GM12891 (cell line): ENCODE measurements around the gene CCNJ.

Experiments
- DNase-seq: peaks from one replicate; pipeline ENCODE4 v3.0.0; 2011; ENCODE audit warnings: low spot score; ENCODE audit not compliant: insufficient read length
- FAIRE-seq: peaks from 2 replicates; lab custom pipeline; 2011; peaks lifted over from hg19 to GRCh38; lab: Jason Lieb, UNC
- PAX5 ChIP-seq: IDR thresholded peaks from 2 replicates; pipeline ENCODE4 v1.6.1; 2011; ENCODE audit warnings: low read length, moderate library complexity, mild to moderate bottlenecking; ENCODE audit not compliant: insufficient read depth, severe bottlenecking
- POLR2A ChIP-seq: IDR thresholded peaks from 2 replicates; pipeline ENCODE4 v1.6.1; 2011; ENCODE audit warnings: low read depth, low read length, control low read depth
- POLR2AphosphoS5 ChIP-seq: IDR thresholded peaks from 2 replicates; pipeline ENCODE4 v1.6.1; 2011; ENCODE audit warnings: low read depth, low read length, control low read depth
- POU2F2 ChIP-seq: IDR thresholded peaks from 2 replicates; pipeline ENCODE4 v1.6.1; 2011; ENCODE audit warnings: low read depth, mild to moderate bottlenecking, control low read depth, low read length, moderate library complexity
- SPI1 ChIP-seq: IDR thresholded peaks from 2 replicates; pipeline ENCODE4 v1.6.1; 2011; ENCODE audit warnings: low read depth, low read length, control low read depth
- TAF1 ChIP-seq: IDR thresholded peaks from 2 replicates; pipeline ENCODE4 v1.6.1; 2011; ENCODE audit warnings: low read depth, low read length, control low read depth

Gene CCNJ

GRCh38 chr10:96053985-96054384 lies 10.6 kb downstream of the CCNJ start:
- DNase-seq (no peak), FAIRE-seq (no peak)
- TF ChIP-seq POLR2A, result no peak
- no peak for TF ChIP-seq PAX5
- TF ChIP-seq POU2F2, result no peak
- TF ChIP-seq SPI1, result no peak
- no peak for TF ChIP-seq TAF1
- no peak for TF ChIP-seq POLR2AphosphoS5

GRCh38 chr10:96056787-96057186 lies 13.4 kb downstream of the CCNJ start:
- no peak for DNase-seq
- FAIRE-seq, result no peak
- no peak for TF ChIP-seq PAX5
- no peak for TF ChIP-seq POU2F2
- TF ChIP-seq POLR2A, result no peak
- TF ChIP-seq TAF1, result no peak
- TF ChIP-seq SPI1, result no peak
- no peak for TF ChIP-seq POLR2AphosphoS5

GRCh38 chr10:96061232-96061631 lies 17.8 kb downstream of the CCNJ start:
- DNase-seq (no peak), FAIRE-seq (no peak)
- TF ChIP-seq SPI1, result no peak
- no peak for TF ChIP-seq POLR2A
- no peak for TF ChIP-seq POLR2AphosphoS5
- TF ChIP-seq POU2F2, result no peak
- TF ChIP-seq TAF1, result no peak
- TF ChIP-seq PAX5, result no peak

- DNase-seq (no peak), FAIRE-seq (no peak)
- TF ChIP-seq SPI1 (no peak), PAX5 (no peak), POU2F2 (no peak), TAF1 (no peak), POLR2A (no peak), POLR2AphosphoS5 (no peak)
Measured at GRCh38 chr10:96072674-96073073, 29.3 kb downstream of the CCNJ start.

- TF ChIP-seq SPI1, result no peak
- no peak for TF ChIP-seq POLR2A
- TF ChIP-seq POLR2AphosphoS5, result no peak
- TF ChIP-seq TAF1, result no peak
- TF ChIP-seq PAX5, result no peak
- TF ChIP-seq POU2F2, result no peak
- DNase-seq (no peak), FAIRE-seq (peak; percentile 52)
Measured at GRCh38 chr10:96073722-96074121, 30.3 kb downstream of the CCNJ start.

GRCh38 chr10:96074776-96075175 lies 31.4 kb downstream of the CCNJ start:
- FAIRE-seq, result no peak
- DNase-seq, result no peak

GRCh38 chr10:96075977-96076376 lies 32.6 kb downstream of the CCNJ start:
- DNase-seq (no peak), FAIRE-seq (peak; percentile 43)
- TF ChIP-seq POLR2AphosphoS5, result no peak
- TF ChIP-seq POU2F2, result no peak
- TF ChIP-seq POLR2A, result no peak
- TF ChIP-seq TAF1, result no peak
- TF ChIP-seq PAX5, result no peak
- no peak for TF ChIP-seq SPI1

More at GRCh38 chr10:96074776-96075175, 31.4 kb downstream of the CCNJ start:
- TF ChIP-seq TAF1 (no peak), POLR2A (no peak), POLR2AphosphoS5 (no peak), POU2F2 (no peak), PAX5 (no peak), SPI1 (no peak)

GRCh38 chr10:96077156-96077555 lies 33.8 kb downstream of the CCNJ start:
- FAIRE-seq (peak; percentile 28), DNase-seq (no peak)
- TF ChIP-seq SPI1 (no peak), POU2F2 (no peak)

GRCh38 chr10:96082153-96082552 lies 38.8 kb downstream of the CCNJ start:
- TF ChIP-seq SPI1, result no peak
- no peak for TF ChIP-seq TAF1
- TF ChIP-seq PAX5, result no peak
- no peak for TF ChIP-seq POU2F2
- no peak for TF ChIP-seq POLR2AphosphoS5
- no peak for TF ChIP-seq POLR2A
- DNase-seq, result no peak
- peak; percentile 82 for FAIRE-seq

GRCh38 chr10:96082748-96083147 lies 39.4 kb downstream of the CCNJ start:
- FAIRE-seq (peak; percentile 41), DNase-seq (no peak)
- TF ChIP-seq POU2F2, result no peak

GRCh38 chr10:96089116-96089515 lies 45.7 kb downstream of the CCNJ start:
- FAIRE-seq (no peak), DNase-seq (no peak)
- TF ChIP-seq POLR2AphosphoS5, result no peak
- TF ChIP-seq PAX5, result no peak
- TF ChIP-seq TAF1, result no peak
- no peak for TF ChIP-seq POLR2A
- no peak for TF ChIP-seq POU2F2
- TF ChIP-seq SPI1, result no peak

- no peak for TF ChIP-seq PAX5
- TF ChIP-seq POLR2AphosphoS5, result peak; percentile 72
- peak; percentile 61 for TF ChIP-seq POU2F2
- TF ChIP-seq TAF1, result peak; percentile 89
- no peak for TF ChIP-seq SPI1
- peak; percentile 85 for TF ChIP-seq POLR2A
- FAIRE-seq, result peak; percentile 89
Measured at GRCh38 chr10:96089670-96090462, 46.5 kb downstream of the CCNJ start.

More at GRCh38 chr10:96089670-96090462, 46.5 kb downstream of the CCNJ start:
- DNase-seq, result peak; percentile 35
